ENCODE results near the gene OR4K5. TPM values are rescaled to one million over a fixed set of nuclear protein-coding genes. Genes with fewer than 3 reads are reported as not detected.

Gene OR4K5
- total RNA-seq, 2 donors from 2014 or later = not detected

GRCh38 chr14:19917955-19918518 lies 2.4 kb upstream of the OR4K5 start:
- no peaks in the 10 kb centered on the region for H3K4me1 ChIP-seq (replicated peaks)
- H3K36me3 ChIP-seq = no peaks in the 10 kb centered on the region
- 54% methylated on average over 1 of the region's 1 CpG for WGBS
- no peak overlapping the region for H3K27ac ChIP-seq
- intact Hi-C loops (cut with DNase I) = no loop called here
- no peaks in the 10 kb centered on the region for H3K27me3 ChIP-seq (replicated peaks; ENCODE audit: insufficient read depth)
- no peak for DNase-seq (ENCODE audit: low spot score)
- H3K4me3 ChIP-seq = no peak overlapping the region
- no peak for TF ChIP-seq POLR2A (IDR thresholded peaks at IDR 0.05)
- TF ChIP-seq POLR2AphosphoS5 (IDR thresholded peaks at IDR 0.05) = no peak
- no peak for TF ChIP-seq CTCF (IDR thresholded peaks at IDR 0.05)
- H3K9me3 ChIP-seq = no peaks in the 10 kb centered on the region

GRCh38 chr14:19918553-19919264 lies 1.7 kb upstream of the OR4K5 start:
- H3K27me3 ChIP-seq (replicated peaks; ENCODE audit: insufficient read depth) = no peaks in the 10 kb centered on the region
- no peak overlapping the region for H3K4me3 ChIP-seq
- no peak for DNase-seq (ENCODE audit: low spot score)
- intact Hi-C loops (cut with DNase I) = no loop called here
- no peaks in the 10 kb centered on the region for H3K4me1 ChIP-seq (replicated peaks)
- TF ChIP-seq POLR2AphosphoS5 (IDR thresholded peaks at IDR 0.05) = no peak
- TF ChIP-seq POLR2A (IDR thresholded peaks at IDR 0.05) = no peak
- TF ChIP-seq CTCF (IDR thresholded peaks at IDR 0.05) = no peak
- 46% methylated on average over 4 of the region's 4 CpGs for WGBS
- no peaks in the 10 kb centered on the region for H3K36me3 ChIP-seq
- no peaks in the 10 kb centered on the region for H3K9me3 ChIP-seq
- no peak overlapping the region for H3K27ac ChIP-seq

DNA sequence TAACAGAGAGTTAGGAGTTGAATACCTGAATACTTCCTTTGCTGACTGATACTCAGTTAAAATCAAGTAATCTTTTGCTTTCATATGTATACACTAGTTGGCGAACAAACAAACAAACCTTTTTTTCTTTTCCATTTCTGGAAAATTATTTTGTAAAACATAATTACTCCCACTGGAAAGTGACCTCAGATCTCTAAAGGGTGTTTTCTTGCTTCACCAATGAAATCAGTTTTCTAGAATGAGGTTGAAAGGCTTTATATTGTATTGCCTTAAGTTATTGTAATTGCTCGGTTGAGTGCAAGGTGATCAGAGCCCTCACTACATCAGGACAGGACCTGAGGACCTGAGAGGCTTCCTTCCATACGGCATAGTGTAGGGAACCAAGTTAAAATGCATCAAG lies 10.2 kb downstream of the OR4K5 start, which contains the start of gene OR4K1:
TSS of gene OR4K1 (plus strand) at position 301 of the 400 bp plus-strand sequence. CDS start 4,750 bp downstream, outside the sequence.
- Histone ChIP-seq H3K36me3 (no peaks in the 10 kb centered on the region), H3K9me3 (no peaks in the 10 kb centered on the region), H3K27ac (no peak within 1 kb of the TSS), H3K27me3 (replicated peaks; ENCODE audit: insufficient read depth) (no peaks in the 10 kb centered on the region), H3K4me1 (replicated peaks) (no peaks in the 10 kb centered on the region), H3K4me3 (no peak within 1 kb of the TSS)
- no peak for TF ChIP-seq POLR2AphosphoS5 (IDR thresholded peaks at IDR 0.05)
- TF ChIP-seq POLR2A (IDR thresholded peaks at IDR 0.05) = no peak
- no peak for TF ChIP-seq CTCF (IDR thresholded peaks at IDR 0.05)
- WGBS = 69% methylated on average over 3 of the region's 3 CpGs
- DNase-seq (ENCODE audit: low spot score) = no peak
- intact Hi-C loops (cut with DNase I) = no loop called here

DNA sequence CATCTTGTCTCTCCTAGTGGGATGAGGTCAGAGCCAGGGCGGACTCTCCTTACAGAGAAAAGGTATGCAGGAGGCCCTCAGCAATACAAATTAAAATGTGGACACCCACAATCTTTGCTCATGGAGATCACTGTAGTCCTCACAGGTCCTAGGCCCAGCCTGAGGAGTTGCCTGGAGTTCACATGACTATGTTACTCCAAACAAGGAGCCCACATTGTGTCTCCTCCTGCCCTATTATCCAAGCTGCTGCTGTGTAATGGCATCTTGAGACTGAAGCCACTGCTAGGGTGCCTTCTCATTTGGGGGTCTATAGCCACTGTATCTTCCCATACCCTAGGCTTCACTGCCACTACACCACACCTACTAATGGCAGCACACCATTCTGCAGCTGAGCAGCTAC lies 21.3 kb downstream of the OR4K5 start:
- no peak overlapping the region for H3K4me3 ChIP-seq
- no peak for DNase-seq (ENCODE audit: low spot score)
- H3K27ac ChIP-seq = no peak overlapping the region
- H3K36me3 ChIP-seq = no peaks in the 10 kb centered on the region
- H3K4me1 ChIP-seq (replicated peaks) = no peaks in the 10 kb centered on the region
- no peaks in the 10 kb centered on the region for H3K27me3 ChIP-seq (replicated peaks; ENCODE audit: insufficient read depth)
- WGBS = 79% methylated on average over 1 of the region's 1 CpG
- no peak for TF ChIP-seq POLR2A (IDR thresholded peaks at IDR 0.05)
- no peak for TF ChIP-seq CTCF (IDR thresholded peaks at IDR 0.05)
- no peak for TF ChIP-seq POLR2AphosphoS5 (IDR thresholded peaks at IDR 0.05)
- intact Hi-C loops (cut with DNase I) = no loop called here
- no peaks in the 10 kb centered on the region for H3K9me3 ChIP-seq

Measured in prostate gland (tissue), 2 donors.